Nasal cavity respiratory epithelium epithelial cell of viscerocranial mucosa (primary cell): ENCODE data around the gene DCAF12. TPM values are rescaled to one million over a fixed set of nuclear protein-coding genes. Genes with fewer than 3 reads are reported as not detected.

Source experiments
- total RNA-seq: library from RNA; depleted of rRNA; stranded (reverse); fragments of >200 nt; gene quantifications from 2 replicates; pipeline ENCODE4 v1.2.3, GENCODE V29; 2014

The DCAF12 gene
- 23.9 and 29.8 TPM in 2 replicates for total RNA-seq

GRCh38 chr9:34126207-34127034 is at the start of gene DCAF12:
Gene DCAF12 (minus strand): TSS chr9:34126698. CDS start chr9:34126431, 267 bp downstream.

GRCh38 chr9:34048727-34049629 is 77.5 kb downstream of the DCAF12 start, which contains the start of gene UBAP2:
Gene UBAP2 (minus strand): TSS chr9:34048887. CDS start chr9:34017148, 31,739 bp downstream.

Other genes with a start within 250 kb of the DCAF12 start
- gene UBAP2, start 77.8 kb downstream of the DCAF12 start, total RNA-seq = 17.4 and 37.7 TPM in 2 replicates
- 61.6 and 68.7 TPM in 2 replicates for gene UBAP1, start 52.3 kb upstream of the DCAF12 start, total RNA-seq
- 0.34 and 0.43 TPM in 2 replicates for gene KIF24, start 202.6 kb upstream of the DCAF12 start, total RNA-seq
- gene NUDT2, start 202.9 kb upstream of the DCAF12 start, total RNA-seq = 14.0 and 35.9 TPM in 2 replicates